Activated T-helper 1 cell treated with anti-CD3 and anti-CD28 coated beads, Interleukin-12 subunit alpha, Interleukin-12 subunit beta, Interleukin-2, Interleukin-4 antibody, amounts not matched to agents 30 ng/mL and 10 ng/mL and 1 ng/mL, durations not matched to agents 14 hours and 24 hours and 36 hours (primary cell): ENCODE measurements around the gene SLC9C1. TPM values are rescaled to one million over a fixed set of nuclear protein-coding genes. Genes with fewer than 3 reads are reported as not detected.
A peak's percentile ranks its signal among the peaks of the same experiment; 100 is the strongest.

Experiments used
- DNase-seq: peaks from one replicate; pipeline ENCODE4 v3.0.0; 2021; ENCODE audit warnings: low spot score
- H3K27ac Mint-ChIP-seq: one replicate; pipeline ENCODE4 v1.8.0; 2021; ENCODE audit warnings: mild to moderate bottlenecking, mixed read lengths
- H3K27me3 Mint-ChIP-seq: one replicate; pipeline ENCODE4 v1.8.0; 2022; ENCODE audit warnings: mild to moderate bottlenecking, moderate library complexity, mixed read lengths; ENCODE audit not compliant: insufficient read depth
- H3K36me3 Mint-ChIP-seq: one replicate; pipeline ENCODE4 v1.8.0; 2021; ENCODE audit warnings: low read depth, mixed read lengths
- H3K4me1 Mint-ChIP-seq: one replicate; pipeline ENCODE4 v1.8.0; 2021; ENCODE audit warnings: low read depth, mixed read lengths
- H3K4me3 Mint-ChIP-seq: one replicate; pipeline ENCODE4 v1.8.0; 2021; ENCODE audit warnings: mild to moderate bottlenecking, moderate library complexity, mixed read lengths
- H3K9me3 Mint-ChIP-seq: one replicate; pipeline ENCODE4 v1.8.0; 2021; ENCODE audit warnings: mixed read lengths
- intact Hi-C: fragments of 100-400 bp; cut with micrococcal nuclease; formaldehyde crosslinking; loops from one replicate; pipeline ENCODE4 v1.15.1; 2024
- total RNA-seq: library from RNA; stranded (reverse); gene quantifications from 2 replicates; pipeline ENCODE4 v1.2.3, GENCODE V29; 2022

SLC9C1 gene
- total RNA-seq, 1 donor from 2014 or later: not detected

DNA sequence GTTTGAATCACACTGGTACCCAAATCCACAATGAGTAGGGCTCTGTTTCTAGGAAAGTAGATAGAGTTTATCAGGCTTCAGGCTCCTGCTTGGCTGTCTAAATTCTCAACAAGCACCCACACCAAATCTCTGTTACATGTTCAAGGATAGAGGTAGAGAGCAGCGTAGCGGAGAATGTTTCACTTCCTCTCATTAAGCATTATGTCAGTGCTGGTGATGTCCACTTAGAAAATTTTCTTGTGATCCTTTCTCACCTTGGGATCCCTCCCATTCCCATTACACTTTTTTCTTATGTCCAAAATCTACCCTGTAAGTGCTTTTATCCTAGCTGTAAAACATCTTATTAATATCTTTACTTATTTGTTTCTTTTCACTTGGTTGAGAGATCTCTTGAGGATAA, 126.3 kb downstream of the SLC9C1 start:
- Mint-ChIP-seq H3K36me3 (no peaks in the 10 kb centered on the region), H3K4me3 (no peak overlapping the region), H3K4me1 (no peaks in the 10 kb centered on the region), H3K9me3 (peaks cover 12% of the 10 kb centered on the region), H3K27me3 (peaks cover 2% of the 10 kb centered on the region), H3K27ac (no peak overlapping the region)
- intact Hi-C loops: no loop called here
- DNase-seq: no peak

DNA sequence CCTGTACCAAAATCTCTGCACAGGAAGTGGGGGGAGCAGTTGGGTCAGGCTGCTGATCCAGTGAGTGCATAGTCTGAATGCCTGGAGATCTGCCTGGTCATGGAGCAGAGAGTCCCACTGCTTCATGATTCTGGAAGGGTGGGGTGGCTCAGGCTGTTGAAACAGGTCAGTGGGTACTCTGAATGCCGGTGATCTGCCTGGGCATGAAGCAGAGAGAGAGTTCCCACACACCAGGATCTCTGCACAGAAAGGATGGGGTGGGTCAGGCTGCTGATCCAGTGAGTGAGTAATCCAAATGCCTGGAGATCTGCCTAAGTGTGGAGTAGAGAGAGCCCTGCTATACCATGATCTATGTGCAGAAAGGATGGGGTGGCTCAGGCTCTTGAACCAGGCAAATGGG, 144.9 kb downstream of the SLC9C1 start:
- peaks cover 12% of the 10 kb centered on the region for H3K36me3 Mint-ChIP-seq
- H3K27ac Mint-ChIP-seq: no peak overlapping the region
- H3K27me3 Mint-ChIP-seq: no peaks in the 10 kb centered on the region
- H3K4me3 Mint-ChIP-seq: no peak overlapping the region
- intact Hi-C loops: no loop called here
- peaks cover 41% of the 10 kb centered on the region for H3K9me3 Mint-ChIP-seq
- DNase-seq: no peak
- no peaks in the 10 kb centered on the region for H3K4me1 Mint-ChIP-seq

DNA sequence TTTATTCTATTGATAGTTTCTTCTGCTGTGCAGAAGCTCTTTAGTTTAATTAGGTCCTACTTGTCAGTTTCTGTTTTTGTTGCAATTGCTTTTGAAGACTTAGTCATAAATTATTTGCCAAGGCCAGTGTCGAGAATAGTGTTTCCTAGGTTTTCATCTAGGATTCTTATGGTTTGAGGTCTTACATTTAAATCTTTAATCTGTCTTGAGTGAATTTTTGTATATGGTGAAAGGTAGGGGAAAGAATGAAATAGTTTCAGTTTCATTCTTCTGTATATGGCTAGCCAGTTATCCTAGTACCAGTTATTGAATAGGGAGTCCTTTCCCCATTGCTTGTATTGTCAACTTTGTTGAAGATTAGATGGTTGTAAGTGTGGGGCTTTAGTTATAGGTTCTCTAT, 150.3 kb downstream of the SLC9C1 start:
- intact Hi-C loops: loop anchor here (1.0 kb wide), 1 partner anchor 10 kb away; the partner anchor contains the start of gene GCSAM
- no peak for DNase-seq
- H3K27me3 Mint-ChIP-seq: no peaks in the 10 kb centered on the region
- H3K36me3 Mint-ChIP-seq: peaks cover 16% of the 10 kb centered on the region
- peaks cover 43% of the 10 kb centered on the region for H3K9me3 Mint-ChIP-seq
- H3K4me3 Mint-ChIP-seq: no peak overlapping the region
- H3K4me1 Mint-ChIP-seq: peaks cover 11% of the 10 kb centered on the region
- H3K27ac Mint-ChIP-seq: peak overlapping the region; percentile 73

DNA sequence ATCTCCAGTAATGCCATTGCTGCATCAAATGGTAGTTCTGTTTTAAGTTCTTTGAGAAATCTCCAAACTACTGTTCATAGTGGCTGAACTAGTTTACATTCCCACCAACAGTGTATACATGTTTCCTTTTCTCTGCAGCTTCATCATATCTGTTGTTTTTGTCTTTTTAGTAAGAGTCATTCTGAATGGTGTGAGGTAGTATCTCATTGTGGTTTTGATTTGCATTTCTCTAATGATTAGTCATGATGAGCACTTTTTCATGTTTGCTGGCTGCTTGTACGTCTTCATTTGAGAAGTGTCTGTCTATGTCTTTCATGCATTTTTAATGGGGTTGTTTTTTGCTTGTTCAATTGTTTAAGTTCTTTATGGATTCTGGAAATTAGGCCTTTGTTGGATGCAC, 150.8 kb downstream of the SLC9C1 start:
- H3K9me3 Mint-ChIP-seq: peaks cover 43% of the 10 kb centered on the region
- DNase-seq: no peak
- H3K4me3 Mint-ChIP-seq: no peak overlapping the region
- H3K4me1 Mint-ChIP-seq: peaks cover 11% of the 10 kb centered on the region
- no peaks in the 10 kb centered on the region for H3K27me3 Mint-ChIP-seq
- peak overlapping the region; percentile 73 for H3K27ac Mint-ChIP-seq
- peaks cover 16% of the 10 kb centered on the region for H3K36me3 Mint-ChIP-seq
- intact Hi-C loops: loop anchor here (1.0 kb wide), 1 partner anchor 10 kb away; the partner anchor contains the start of gene GCSAM

DNA sequence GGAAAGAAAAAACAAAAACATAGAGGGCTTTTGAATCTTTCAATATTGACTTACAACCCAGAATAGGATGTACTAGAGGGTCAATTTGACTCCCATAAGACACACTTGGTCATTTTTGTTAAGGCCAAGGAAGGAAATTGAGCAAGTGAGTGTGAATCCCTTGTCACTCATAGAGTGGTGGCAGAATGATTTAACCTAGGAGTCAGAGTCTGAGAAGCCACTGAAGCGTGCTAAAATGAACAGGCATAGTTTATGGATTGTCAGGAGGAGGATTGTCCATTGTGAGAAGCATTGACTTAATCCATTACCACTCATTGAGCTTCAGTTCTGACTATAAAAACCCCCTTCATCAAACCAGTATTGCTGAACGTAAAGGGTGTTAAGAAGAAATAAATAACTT, 152.7 kb downstream of the SLC9C1 start:
- peaks cover 12% of the 10 kb centered on the region for H3K36me3 Mint-ChIP-seq
- no peaks in the 10 kb centered on the region for H3K27me3 Mint-ChIP-seq
- H3K4me1 Mint-ChIP-seq: peaks cover 24% of the 10 kb centered on the region
- H3K9me3 Mint-ChIP-seq: peaks cover 25% of the 10 kb centered on the region
- H3K4me3 Mint-ChIP-seq: no peak overlapping the region
- no peak for DNase-seq
- H3K27ac Mint-ChIP-seq: no peak overlapping the region
- intact Hi-C loops: no loop called here

DNA sequence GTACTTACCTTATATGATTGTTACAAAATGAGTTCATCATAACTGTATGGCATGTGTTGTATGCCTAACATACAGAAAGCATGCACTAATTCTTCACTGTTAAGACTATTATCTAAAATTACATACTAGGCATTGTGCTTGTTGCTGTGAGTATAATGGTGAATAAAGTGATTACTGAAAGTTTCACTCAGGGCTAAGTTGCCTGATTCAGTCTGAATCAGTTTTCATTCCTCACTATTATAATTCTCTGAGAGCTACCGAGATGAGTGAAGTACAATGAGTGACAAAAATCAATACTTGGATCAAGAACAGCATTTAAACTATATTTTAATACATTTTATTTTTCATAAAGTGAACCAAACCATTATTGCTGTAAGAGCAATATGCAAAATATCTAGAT, 153.4 kb downstream of the SLC9C1 start:
- Mint-ChIP-seq H3K36me3 (peaks cover 12% of the 10 kb centered on the region), H3K9me3 (peaks cover 20% of the 10 kb centered on the region), H3K27ac (no peak overlapping the region), H3K4me3 (no peak overlapping the region), H3K27me3 (no peaks in the 10 kb centered on the region), H3K4me1 (peaks cover 31% of the 10 kb centered on the region)
- no peak for DNase-seq
- intact Hi-C loops: no loop called here

DNA sequence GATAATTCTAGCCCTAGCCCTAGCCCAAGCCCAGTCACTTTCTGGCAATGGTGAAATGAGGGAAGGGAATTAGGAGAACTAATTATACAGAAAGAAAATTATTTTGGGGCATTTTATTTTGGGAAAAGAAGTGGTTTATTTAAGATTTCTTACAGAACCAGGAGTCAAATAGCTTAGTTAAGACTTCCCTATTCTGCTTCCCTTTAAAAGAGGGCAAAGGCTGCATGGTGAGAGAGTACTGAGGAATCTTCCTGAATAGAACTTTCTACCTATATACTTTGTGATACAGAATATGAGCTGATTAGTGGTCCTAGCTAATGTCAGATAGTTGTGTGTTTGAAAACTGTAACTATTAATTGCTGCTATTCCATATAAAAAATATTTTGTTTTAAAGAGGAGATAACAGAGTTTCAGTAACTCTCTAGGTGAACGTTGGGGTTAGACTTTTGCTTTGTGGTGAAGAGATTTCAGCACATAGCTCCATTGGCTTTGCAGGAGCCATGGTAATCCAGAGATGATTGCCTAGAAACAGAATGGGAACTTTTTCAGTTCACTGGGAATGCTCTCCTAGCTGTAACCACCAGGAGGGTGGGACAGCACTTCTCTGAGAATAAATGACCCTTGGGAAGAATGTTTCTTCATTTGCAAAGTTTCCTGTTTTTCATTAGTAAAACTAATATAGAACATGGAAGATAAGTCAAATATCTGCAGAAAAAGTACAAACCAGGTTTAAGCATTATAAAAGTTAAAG, 155.6 kb downstream of the SLC9C1 start:
- Mint-ChIP-seq H3K9me3 (peaks cover 7% of the 10 kb centered on the region), H3K27ac (no peak overlapping the region), H3K4me3 (no peak overlapping the region), H3K27me3 (no peaks in the 10 kb centered on the region), H3K4me1 (peaks cover 47% of the 10 kb centered on the region), H3K36me3 (peaks cover 5% of the 10 kb centered on the region)
- intact Hi-C loops: loop anchor here (5.0 to 10.0 kb wide), 2 partner anchors 394 to 1376 kb away; partner anchors contain the start of gene SPICE1
- no peak for DNase-seq

DNA sequence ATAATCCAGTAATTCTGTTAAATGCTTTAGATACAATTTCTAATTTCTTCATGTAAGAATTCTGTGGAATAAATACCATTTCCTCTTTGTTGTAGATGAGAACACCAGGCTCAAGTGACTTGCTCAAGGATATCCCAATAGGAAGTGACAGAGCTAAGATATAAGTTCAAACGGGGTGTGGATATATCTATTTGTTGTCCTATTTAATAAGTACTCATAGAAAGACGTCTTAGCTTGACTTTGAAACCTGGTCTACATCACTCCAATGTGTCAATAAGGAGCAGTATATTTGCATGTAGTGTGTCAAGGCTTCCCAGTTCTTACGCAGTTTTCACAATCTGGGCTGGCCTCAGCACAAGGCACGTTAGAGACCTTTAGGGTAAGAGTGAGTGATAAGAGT, 156.2 kb downstream of the SLC9C1 start:
- Mint-ChIP-seq H3K27ac (no peak overlapping the region), H3K36me3 (peaks cover 2% of the 10 kb centered on the region), H3K9me3 (peaks cover under 1% of the 10 kb centered on the region), H3K4me3 (no peak overlapping the region), H3K4me1 (peaks cover 48% of the 10 kb centered on the region), H3K27me3 (no peaks in the 10 kb centered on the region)
- no peak for DNase-seq
- intact Hi-C loops: loop anchor here (1.0 to 10.0 kb wide), 5 partner anchors 25 to 1377 kb away; partner anchors contain the start of gene SPICE1

DNA sequence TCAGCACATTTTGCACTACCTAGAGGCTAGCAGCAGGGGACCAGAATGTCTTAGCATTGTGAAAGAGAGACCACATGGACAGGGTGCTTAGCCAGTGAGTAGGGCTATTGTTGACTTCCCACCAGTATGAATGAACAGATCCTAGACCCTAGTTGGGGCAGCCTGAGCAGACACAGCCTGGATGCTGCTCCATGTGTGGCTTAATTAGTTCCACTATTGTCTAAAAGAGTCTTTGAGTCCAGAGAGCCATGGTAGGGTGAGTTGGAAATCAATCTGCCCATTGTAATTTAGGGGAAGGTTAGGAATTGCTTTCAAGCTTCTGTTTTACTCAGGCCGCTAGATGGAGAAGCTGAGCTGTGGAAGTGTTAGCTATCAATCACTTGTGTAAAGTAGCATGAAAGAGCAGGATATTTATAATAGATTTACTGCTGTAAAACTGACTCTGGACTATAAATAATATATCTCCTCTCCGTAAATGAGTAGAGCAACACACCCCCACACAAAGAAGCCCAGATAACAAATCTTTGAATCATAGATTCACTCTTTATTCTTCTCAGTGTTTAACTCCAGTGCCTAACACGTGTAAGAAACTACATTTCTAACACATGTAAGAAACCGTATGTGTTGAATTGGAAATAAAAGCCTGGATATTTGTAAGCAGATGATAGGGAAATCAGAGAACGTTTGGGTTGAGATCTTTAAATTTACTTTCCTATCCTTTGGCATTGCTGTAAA, 156.9 kb downstream of the SLC9C1 start:
- Mint-ChIP-seq H3K27ac (peak overlapping the region; percentile 6), H3K27me3 (no peaks in the 10 kb centered on the region), H3K36me3 (peaks cover 2% of the 10 kb centered on the region), H3K9me3 (no peaks in the 10 kb centered on the region), H3K4me3 (no peak overlapping the region), H3K4me1 (peaks cover 54% of the 10 kb centered on the region)
- DNase-seq: no peak
- intact Hi-C loops: loop anchor here (1.0 to 10.0 kb wide), 6 partner anchors 10 to 1378 kb away; partner anchors contain the start of gene SPICE1

DNA sequence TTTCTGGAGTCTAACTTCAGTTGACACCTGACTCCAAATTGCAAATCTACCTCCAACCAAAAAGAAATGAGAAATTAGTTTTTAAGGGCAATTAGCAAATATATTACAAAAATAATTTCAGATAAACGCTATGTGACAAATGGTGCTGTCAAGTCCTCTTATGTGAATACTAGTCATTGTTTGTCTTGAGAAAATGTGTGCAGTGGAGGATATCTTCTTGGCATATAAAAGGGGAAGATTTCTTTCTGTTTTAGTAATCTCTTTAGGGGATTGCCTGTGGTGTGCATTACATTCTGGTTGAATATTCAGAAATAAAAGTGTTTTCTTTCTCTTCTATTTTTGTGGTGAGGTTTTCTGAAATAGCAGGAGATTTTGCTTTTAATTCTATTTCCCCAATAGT, 158.0 kb downstream of the SLC9C1 start:
- Mint-ChIP-seq H3K4me1 (peaks cover 60% of the 10 kb centered on the region), H3K27ac (peak overlapping the region; percentile 49), H3K9me3 (no peaks in the 10 kb centered on the region), H3K4me3 (no peak overlapping the region), H3K36me3 (peaks cover 2% of the 10 kb centered on the region), H3K27me3 (no peaks in the 10 kb centered on the region)
- DNase-seq: no peak
- intact Hi-C loops: loop anchor here (1.0 to 10.0 kb wide), 4 partner anchors 9 to 1379 kb away; partner anchors contain the start of gene SPICE1

DNA sequence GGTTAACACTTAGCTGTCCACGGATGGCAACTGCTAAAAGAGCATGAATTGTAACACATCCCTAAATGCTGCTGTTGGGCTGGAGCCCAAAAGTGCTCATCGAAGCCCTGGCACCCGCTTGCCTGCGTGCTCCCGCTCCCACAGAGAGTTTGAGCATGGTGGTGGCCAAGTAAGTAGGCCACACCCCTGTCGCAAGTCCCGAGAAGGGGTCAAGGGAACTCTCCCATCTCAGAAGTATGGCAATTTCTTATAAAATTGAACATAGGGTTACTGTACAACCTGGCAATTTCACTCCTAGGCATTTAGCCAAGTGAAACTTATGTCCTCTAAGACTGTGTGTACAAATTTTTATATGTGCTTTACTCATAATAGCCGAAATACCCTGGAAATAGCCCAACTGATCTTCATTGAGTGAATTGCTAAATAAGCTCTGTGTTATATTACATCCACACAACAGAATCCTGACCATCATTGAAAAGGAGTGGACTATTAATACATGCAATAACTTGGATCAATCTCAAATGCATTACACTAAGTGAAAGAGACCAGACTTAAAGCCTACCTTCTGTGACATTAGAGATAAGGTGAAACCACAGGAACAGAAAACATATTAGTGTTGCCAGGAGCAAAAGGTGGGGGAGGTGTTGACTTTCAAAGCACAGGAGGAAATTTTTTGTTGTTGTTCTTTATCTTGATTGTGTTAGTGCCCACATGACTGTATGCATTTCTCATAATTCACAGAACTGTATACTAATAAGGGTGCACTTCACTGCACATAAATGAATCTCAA, 159.5 kb downstream of the SLC9C1 start:
- peaks cover 75% of the 10 kb centered on the region for H3K4me1 Mint-ChIP-seq
- H3K27ac Mint-ChIP-seq: peak overlapping the region; percentile 56
- intact Hi-C loops: loop anchor here (2.0 to 10.0 kb wide), 3 partner anchors 60 to 1380 kb away; partner anchors contain the start of gene SPICE1
- peak overlapping the region; percentile 31 for H3K4me3 Mint-ChIP-seq
- H3K9me3 Mint-ChIP-seq: no peaks in the 10 kb centered on the region
- H3K36me3 Mint-ChIP-seq: peaks cover 5% of the 10 kb centered on the region
- DNase-seq: no peak
- no peaks in the 10 kb centered on the region for H3K27me3 Mint-ChIP-seq

DNA sequence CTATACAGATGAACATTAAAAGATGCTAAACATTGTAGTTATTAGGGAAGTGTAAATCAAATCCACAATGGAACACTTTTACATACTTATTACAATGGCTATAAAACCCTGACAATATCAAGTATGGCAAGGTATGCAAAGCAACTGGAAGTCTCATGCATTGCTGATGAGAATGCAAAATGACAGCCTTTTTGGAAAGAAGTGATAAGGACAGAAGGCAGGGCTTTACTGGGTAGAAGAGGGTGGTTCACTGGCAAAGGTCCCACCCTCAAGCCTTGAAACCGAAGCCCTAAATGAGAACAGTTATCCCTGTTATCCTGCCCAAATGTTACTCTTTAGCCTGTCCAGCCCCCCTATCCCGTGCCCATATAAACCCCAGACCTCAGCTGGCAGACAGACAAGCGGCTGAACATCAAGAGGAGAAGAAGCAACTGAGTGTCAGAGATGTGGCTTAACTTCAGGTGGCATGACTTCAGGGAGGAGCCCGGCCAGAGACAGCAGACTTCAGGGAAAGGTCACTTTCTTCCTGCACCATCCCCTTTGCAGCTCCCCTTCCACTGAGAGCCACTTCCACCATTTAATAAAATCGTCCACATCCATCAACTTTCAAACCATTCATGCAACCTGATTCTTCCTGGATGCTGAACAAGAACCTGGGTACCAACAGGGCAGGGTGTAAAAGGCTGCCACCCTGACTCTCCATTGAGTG, 160.2 kb downstream of the SLC9C1 start:
- intact Hi-C loops: loop anchor here (1.0 to 10.0 kb wide), 5 partner anchors 10 to 1381 kb away; partner anchors contain the start of genes SLC35A5 and SPICE1
- H3K27me3 Mint-ChIP-seq: no peaks in the 10 kb centered on the region
- peaks cover 9% of the 10 kb centered on the region for H3K36me3 Mint-ChIP-seq
- H3K9me3 Mint-ChIP-seq: no peaks in the 10 kb centered on the region
- peak overlapping the region; percentile 89 for H3K27ac Mint-ChIP-seq
- DNase-seq: no peak
- H3K4me1 Mint-ChIP-seq: peaks cover 82% of the 10 kb centered on the region
- H3K4me3 Mint-ChIP-seq: peak overlapping the region; percentile 79
